HUES48 (cell line): Measurements from ENCODE around the gene BHLHE40.

Experiments used
- H3K27ac ChIP-seq: one replicate; pipeline ENCODE4 v1.7.0; 2013; ENCODE audit warnings: low read depth, low read length, inconsistent platforms
- H3K27me3 ChIP-seq: 2 replicates; pipeline ENCODE4 v1.6.1; 2013; ENCODE audit warnings: mild to moderate bottlenecking, low read length; ENCODE audit not compliant: control insufficient read depth, insufficient read depth
- H3K36me3 ChIP-seq: 2 replicates; pipeline ENCODE4 v1.6.1; 2013; ENCODE audit warnings: low read length; ENCODE audit not compliant: control insufficient read depth, insufficient read depth
- H3K4me1 ChIP-seq: 2 replicates; pipeline ENCODE4 v1.6.1; 2013; ENCODE audit warnings: mild to moderate bottlenecking, low read length; ENCODE audit not compliant: control insufficient read depth, insufficient read depth
- H3K4me3 ChIP-seq: 2 replicates; pipeline ENCODE4 v1.5.1; 2013; ENCODE audit warnings: mild to moderate bottlenecking, low read depth, low read length
- H3K9ac ChIP-seq: 2 replicates; pipeline ENCODE4 v1.6.1; 2013; ENCODE audit warnings: mild to moderate bottlenecking, low read depth, low read length, moderate library complexity
- H3K9me3 ChIP-seq: 2 replicates; pipeline ENCODE4 v1.6.1; 2013; ENCODE audit warnings: low read length; ENCODE audit not compliant: control insufficient read depth, insufficient read depth

The BHLHE40 gene

GRCh38 chr3:5023777-5024346 lies 44.6 kb downstream of the BHLHE40 start:
- Histone ChIP-seq H3K4me1 (peaks cover 6% of the 10 kb centered on the region; the same call in 1 of the 2 replicates), H3K27ac (peak overlapping the region; percentile 94), H3K36me3 (no peaks in the 10 kb centered on the region), H3K9ac (no peak overlapping the region), H3K4me3 (no peak overlapping the region), H3K9me3 (no peaks in the 10 kb centered on the region), H3K27me3 (no peaks in the 10 kb centered on the region)

GRCh38 chr3:5026046-5026362 lies 46.8 kb downstream of the BHLHE40 start:
- peak overlapping the region; percentile 2; the same call in 1 of the 2 replicates for H3K9ac ChIP-seq
- H3K36me3 ChIP-seq, result no peaks in the 10 kb centered on the region
- H3K9me3 ChIP-seq, result no peaks in the 10 kb centered on the region
- no peaks in the 10 kb centered on the region for H3K27me3 ChIP-seq
- H3K4me1 ChIP-seq, result peaks cover 6% of the 10 kb centered on the region; the same call in 1 of the 2 replicates
- H3K27ac ChIP-seq, result peak overlapping the region; percentile 85
- peak overlapping the region; percentile 71; the same call in 1 of the 2 replicates for H3K4me3 ChIP-seq

GRCh38 chr3:5029715-5030114 lies 50.5 kb downstream of the BHLHE40 start:
- Histone ChIP-seq H3K36me3 (no peaks in the 10 kb centered on the region), H3K9ac (no peak overlapping the region), H3K9me3 (no peaks in the 10 kb centered on the region), H3K4me3 (no peak overlapping the region), H3K27me3 (no peaks in the 10 kb centered on the region), H3K4me1 (peaks cover 6% of the 10 kb centered on the region; the same call in 1 of the 2 replicates), H3K27ac (no peak overlapping the region)

GRCh38 chr3:5030152-5030551 lies 50.9 kb downstream of the BHLHE40 start:
- Histone ChIP-seq H3K4me3 (no peak overlapping the region), H3K27me3 (no peaks in the 10 kb centered on the region), H3K9me3 (no peaks in the 10 kb centered on the region), H3K4me1 (peaks cover 6% of the 10 kb centered on the region; the same call in 1 of the 2 replicates), H3K36me3 (no peaks in the 10 kb centered on the region), H3K9ac (no peak overlapping the region), H3K27ac (no peak overlapping the region)

GRCh38 chr3:5032844-5033243 lies 53.6 kb downstream of the BHLHE40 start:
- Histone ChIP-seq H3K9me3 (no peaks in the 10 kb centered on the region), H3K36me3 (no peaks in the 10 kb centered on the region), H3K4me3 (no peak overlapping the region), H3K27me3 (no peaks in the 10 kb centered on the region), H3K4me1 (no peaks in the 10 kb centered on the region), H3K9ac (no peak overlapping the region), H3K27ac (no peak overlapping the region)
